Colonic mucosa (tissue), 4 donors: ENCODE data around the gene DNAJC12. TPM values are rescaled to one million over a fixed set of nuclear protein-coding genes. Genes with fewer than 3 reads are reported as not detected.

Experiments used
- DNase-seq: peaks from one replicate; pipeline ENCODE4 v3.0.0-alpha.2; 2020
- H3K27ac ChIP-seq: fragments of 200-600 bp; one replicate; pipeline ENCODE4 v1.8.0; 2021
- H3K27me3 ChIP-seq: fragments of 200-600 bp; one replicate; pipeline ENCODE4 v1.8.0; 2021
- H3K36me3 ChIP-seq: fragments of 200-600 bp; one replicate; pipeline ENCODE4 v1.8.0; 2021
- H3K4me1 ChIP-seq: fragments of 200-600 bp; one replicate; pipeline ENCODE4 v1.8.0; 2021; ENCODE audit warnings: mild to moderate bottlenecking
- H3K4me3 ChIP-seq: fragments of 200-600 bp; one replicate; pipeline ENCODE4 v1.8.0; 2021
- H3K9ac ChIP-seq, 2 donors: one replicate each; pipeline ENCODE4 v1.7.0; 2013; ENCODE audit warnings: control low read depth in 2 of 2, low read depth in 2 of 2, low read length in 2 of 2
- H3K9me3 ChIP-seq: fragments of 200-600 bp; one replicate; pipeline ENCODE4 v1.8.0; 2021
- CTCF ChIP-seq: fragments of 200-600 bp; IDR thresholded peaks from one replicate; pipeline ENCODE4 v1.8.0; 2022; ENCODE audit warnings: antibody characterized with exemption, mild to moderate bottlenecking
- intact Hi-C: fragments of 100-400 bp; cut with DNase I; formaldehyde crosslinking; loops from one replicate; pipeline ENCODE4 v1.14.1; 2022
- total RNA-seq, 2 donors: library from RNA; stranded (reverse); fragmentation: NEBNext Ultra II Directional in 1 of 2; extraction: Animal tissue kit (Norgen Biotek cat#: 25700) in 1 of 2; gene quantifications; one replicate each; pipeline ENCODE4 v1.2.1, GENCODE V29; 2021
- donor health status: healthy.
- donor health status: DM: no; HTN: no; CAD: no.
- donor health status: DM: no; HTN: no; CAD: no.

Gene DNAJC12
- total RNA-seq, 2 donors from 2014 or later = 6.9 to 10.2 TPM

GRCh38 chr10:67864607-67865371 lies 26.8 kb upstream of the DNAJC12 start:
- intact Hi-C loops = no loop called here
- H3K27ac ChIP-seq = no peak overlapping the region

GRCh38 chr10:67863094-67863493 lies 25.1 kb upstream of the DNAJC12 start:
- intact Hi-C loops = no loop called here
- Histone ChIP-seq H3K4me1 (no peaks in the 10 kb centered on the region), H3K4me3 (no peak overlapping the region), H3K9me3 (no peaks in the 10 kb centered on the region), H3K27me3 (no peaks in the 10 kb centered on the region), H3K36me3 (no peaks in the 10 kb centered on the region), H3K27ac (no peak overlapping the region), H3K9ac (no peak overlapping the region)
- no peak for TF ChIP-seq CTCF
- DNase-seq = no peak

More at GRCh38 chr10:67864607-67865371, 26.8 kb upstream of the DNAJC12 start:
- TF ChIP-seq CTCF = no peak
- H3K4me3 ChIP-seq = no peak overlapping the region
- H3K4me1 ChIP-seq = no peaks in the 10 kb centered on the region
- no peaks in the 10 kb centered on the region for H3K9me3 ChIP-seq
- no peaks in the 10 kb centered on the region for H3K27me3 ChIP-seq
- no peak for DNase-seq
- no peak overlapping the region for H3K9ac ChIP-seq
- no peaks in the 10 kb centered on the region for H3K36me3 ChIP-seq

GRCh38 chr10:67861750-67862432 lies 23.9 kb upstream of the DNAJC12 start:
- H3K27me3 ChIP-seq = no peaks in the 10 kb centered on the region
- TF ChIP-seq CTCF = no peak
- intact Hi-C loops = no loop called here
- no peak overlapping the region for H3K27ac ChIP-seq
- no peak overlapping the region for H3K4me3 ChIP-seq
- H3K9me3 ChIP-seq = no peaks in the 10 kb centered on the region
- no peak for DNase-seq
- no peak overlapping the region for H3K9ac ChIP-seq
- no peaks in the 10 kb centered on the region for H3K4me1 ChIP-seq
- H3K36me3 ChIP-seq = no peaks in the 10 kb centered on the region

GRCh38 chr10:67858971-67859370 lies 21.0 kb upstream of the DNAJC12 start:
- DNase-seq = no peak
- H3K27ac ChIP-seq = no peak overlapping the region
- H3K4me1 ChIP-seq = no peaks in the 10 kb centered on the region
- intact Hi-C loops = loop anchor here (5.0 to 10.0 kb wide), 2 partner anchors 206 to 348 kb away; no protein-coding TSS in a partner anchor
- no peak overlapping the region for H3K9ac ChIP-seq
- H3K36me3 ChIP-seq = no peaks in the 10 kb centered on the region
- H3K4me3 ChIP-seq = no peak overlapping the region
- H3K9me3 ChIP-seq = no peaks in the 10 kb centered on the region
- no peak for TF ChIP-seq CTCF
- no peaks in the 10 kb centered on the region for H3K27me3 ChIP-seq

GRCh38 chr10:67853512-67853911 lies 15.5 kb upstream of the DNAJC12 start:
- Histone ChIP-seq H3K4me3 (no peak overlapping the region), H3K27ac (no peak overlapping the region), H3K27me3 (no peaks in the 10 kb centered on the region), H3K9me3 (no peaks in the 10 kb centered on the region), H3K9ac (no peak overlapping the region), H3K36me3 (no peaks in the 10 kb centered on the region), H3K4me1 (no peaks in the 10 kb centered on the region)
- intact Hi-C loops = loop anchor here (10.0 kb wide), 1 partner anchor 211 kb away; no protein-coding TSS in a partner anchor
- TF ChIP-seq CTCF = no peak
- no peak for DNase-seq
